Caki2 (cell line): ENCODE data around the gene GALNT9. TPM values are rescaled to one million over a fixed set of nuclear protein-coding genes. Genes with fewer than 3 reads are reported as not detected.

Experiments used
- DNase-seq: peaks from one replicate; pipeline ENCODE4 v3.0.0-alpha.2; 2015; ENCODE audit warnings: low read depth
- in situ Hi-C: cut with HindIII; loops from 2 replicates; pipeline ENCODE4 v1.10.0; 2016; ENCODE audit warnings: low sequenced_read_pairs, low pct_unique_long_range_greater_than_20kb, mixed read lengths
- total RNA-seq: library from RNA; depleted of rRNA; stranded (reverse); fragments of >200 nt; shearing (Covaris generic); gene quantifications from 2 replicates; pipeline ENCODE4 v1.2.3, GENCODE V29; 2014; ENCODE audit warnings: low replicate concordance

Gene GALNT9
- total RNA-seq, 1 experiment from 2014 or later, result 14.6 TPM

- in situ Hi-C loops, result no loop called here
- no peak for DNase-seq
Observed at GRCh38 chr12:132347176-132347855, 17.9 kb upstream of the GALNT9 start.

- DNase-seq, result no peak
- in situ Hi-C loops, result no loop called here
Observed at GRCh38 chr12:132346471-132347175, 17.2 kb upstream of the GALNT9 start.

DNA sequence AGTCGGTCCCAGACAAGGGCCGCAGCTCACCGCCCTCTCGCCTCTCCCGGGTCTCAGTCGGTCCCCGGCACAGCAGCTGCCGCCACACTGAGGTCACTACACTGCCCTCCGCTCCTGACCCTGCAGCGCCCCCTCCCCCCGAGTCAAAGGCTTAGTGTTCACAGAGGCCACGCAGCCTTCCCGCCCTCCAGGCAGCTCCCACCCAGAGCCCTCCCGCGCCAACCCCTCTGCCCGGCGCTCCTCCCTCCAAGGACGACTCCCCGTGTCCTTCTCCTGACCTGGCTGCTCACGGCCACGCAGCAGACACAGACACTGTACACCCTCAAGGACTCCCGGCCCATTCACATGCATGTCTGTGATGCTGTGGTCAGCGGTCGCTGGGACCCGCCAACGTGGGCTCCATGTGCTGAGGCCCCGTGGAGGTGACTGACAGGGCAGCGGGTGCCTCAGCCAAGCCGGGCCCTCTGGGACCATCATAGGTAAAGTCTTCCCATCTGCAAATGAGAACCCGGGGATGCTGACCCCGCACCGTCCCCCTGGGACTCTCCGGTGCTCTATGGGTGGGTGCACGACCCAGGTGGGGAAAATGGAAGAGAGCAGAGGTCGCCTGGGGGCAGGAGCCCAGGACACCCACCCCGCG, 16.3 kb upstream of the GALNT9 start:
- DNase-seq, result no peak
- in situ Hi-C loops, result no loop called here

- in situ Hi-C loops, result no loop called here
- no peak for DNase-seq
Observed at GRCh38 chr12:132345126-132345525, 15.7 kb upstream of the GALNT9 start.

DNA sequence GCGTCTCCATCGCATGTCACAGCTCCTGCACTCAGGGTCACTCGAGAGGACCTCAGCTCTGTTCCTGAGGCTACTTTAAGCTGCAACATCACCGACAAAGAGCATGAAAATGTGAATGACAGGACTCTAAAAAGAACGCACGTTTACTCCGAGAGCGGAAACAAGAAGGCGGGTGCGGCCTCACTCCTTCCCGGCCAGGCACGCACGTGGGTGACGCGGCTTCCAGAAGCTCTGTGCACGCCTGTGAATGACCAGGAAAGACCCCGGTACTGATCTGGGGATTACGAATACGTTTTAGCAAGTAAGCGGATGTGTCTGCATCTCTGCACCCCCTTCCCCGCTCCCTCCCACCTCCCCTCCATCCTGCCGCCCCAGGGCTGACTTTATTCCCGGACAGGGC, 15.2 kb upstream of the GALNT9 start:
- DNase-seq, result no peak
- in situ Hi-C loops, result no loop called here

DNA sequence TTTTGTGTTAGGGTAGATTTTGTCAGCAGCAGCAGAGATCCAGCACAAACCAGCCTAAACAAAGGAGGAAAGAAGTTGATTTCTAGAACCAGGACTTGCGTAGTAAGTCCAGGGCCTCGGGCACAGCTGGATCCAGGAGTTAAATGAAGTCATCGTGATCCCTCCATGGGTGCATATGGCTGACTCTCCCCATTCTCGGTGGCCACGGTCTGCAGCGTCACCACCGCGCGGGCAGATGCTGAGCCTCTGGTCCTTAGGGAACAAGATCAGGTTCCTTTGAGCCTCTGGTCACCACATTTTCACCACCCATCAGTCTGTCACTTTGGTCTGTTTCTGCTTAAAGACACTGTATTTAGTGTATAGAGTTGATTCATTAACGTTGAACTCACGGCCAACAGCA, 14.8 kb upstream of the GALNT9 start:
- in situ Hi-C loops, result no loop called here
- no peak for DNase-seq

DNA sequence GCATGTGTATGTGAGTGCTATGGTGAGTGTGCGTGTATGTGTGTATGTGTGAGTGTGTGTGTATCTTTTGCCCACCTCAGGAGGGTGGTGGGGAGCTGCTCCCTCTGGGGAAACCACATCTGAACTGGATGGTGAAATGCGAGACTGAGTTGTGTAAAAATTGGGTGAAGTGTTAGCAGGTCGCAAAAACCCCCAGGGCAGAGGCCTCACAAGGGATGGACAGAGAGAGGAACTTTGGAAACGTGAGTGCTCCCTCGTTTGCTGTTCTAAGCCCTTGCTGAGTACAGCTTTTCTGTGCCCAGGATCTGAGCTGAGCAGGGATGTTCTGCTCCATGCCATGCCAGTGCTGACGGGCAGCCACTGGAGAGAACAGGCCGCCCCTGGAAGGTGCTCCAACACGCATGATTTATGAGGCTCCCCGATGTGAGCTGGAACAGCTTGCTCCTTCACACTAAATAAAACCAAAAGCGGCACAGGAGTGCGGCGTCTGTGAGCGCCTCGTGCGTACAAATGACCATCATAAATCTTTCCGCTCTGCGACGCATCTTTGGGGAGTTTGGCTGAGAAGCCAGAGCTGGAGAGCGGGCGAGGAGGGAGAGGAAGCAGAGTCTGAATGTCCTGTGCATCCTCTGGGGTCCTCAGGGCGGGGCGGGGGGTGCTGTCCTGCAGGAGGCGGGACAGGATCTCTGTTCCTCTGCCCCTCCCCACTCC, 14.1 kb upstream of the GALNT9 start:
- in situ Hi-C loops, result no loop called here
- no peak for DNase-seq

GRCh38 chr12:132342251-132343227, 13.2 kb upstream of the GALNT9 start:
- DNase-seq, result peak; percentile 10
- in situ Hi-C loops, result no loop called here

DNA sequence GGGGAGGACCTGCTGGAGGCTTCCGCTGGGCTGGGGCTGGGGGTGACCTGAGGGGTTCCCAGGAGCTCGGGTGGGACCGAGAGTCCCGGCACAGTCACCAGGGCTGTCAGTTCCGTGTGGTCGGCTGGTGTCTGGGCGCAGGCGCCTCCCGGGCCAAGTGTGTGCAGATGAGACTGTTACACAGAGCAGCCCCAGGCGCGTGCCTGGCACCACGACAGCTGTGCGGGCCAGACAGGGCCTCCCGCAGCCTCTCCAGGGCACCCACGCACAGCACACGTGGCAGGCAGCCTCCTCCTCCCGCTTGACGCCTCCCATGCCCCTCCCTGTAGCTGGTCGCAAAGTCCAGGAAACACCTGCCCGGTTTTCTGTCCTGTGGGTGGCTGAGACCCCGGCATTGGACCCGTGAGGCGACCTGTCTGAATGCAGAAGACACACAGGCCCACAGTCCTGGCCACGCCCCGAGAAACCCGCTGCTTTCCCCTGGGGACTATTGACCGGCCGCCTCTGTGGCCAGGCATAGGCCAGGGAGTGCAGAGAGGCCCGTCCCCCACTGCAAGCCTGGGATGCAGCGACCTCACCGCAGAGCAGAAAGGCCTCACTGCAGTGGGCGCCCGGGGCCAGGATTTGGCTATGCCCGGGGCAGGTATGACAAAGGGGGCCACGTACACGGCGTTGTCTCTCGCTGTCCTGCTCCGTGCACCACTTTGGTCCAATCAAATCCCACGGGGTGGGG, 12.1 kb upstream of the GALNT9 start:
- DNase-seq, result no peak
- in situ Hi-C loops, result no loop called here

DNA sequence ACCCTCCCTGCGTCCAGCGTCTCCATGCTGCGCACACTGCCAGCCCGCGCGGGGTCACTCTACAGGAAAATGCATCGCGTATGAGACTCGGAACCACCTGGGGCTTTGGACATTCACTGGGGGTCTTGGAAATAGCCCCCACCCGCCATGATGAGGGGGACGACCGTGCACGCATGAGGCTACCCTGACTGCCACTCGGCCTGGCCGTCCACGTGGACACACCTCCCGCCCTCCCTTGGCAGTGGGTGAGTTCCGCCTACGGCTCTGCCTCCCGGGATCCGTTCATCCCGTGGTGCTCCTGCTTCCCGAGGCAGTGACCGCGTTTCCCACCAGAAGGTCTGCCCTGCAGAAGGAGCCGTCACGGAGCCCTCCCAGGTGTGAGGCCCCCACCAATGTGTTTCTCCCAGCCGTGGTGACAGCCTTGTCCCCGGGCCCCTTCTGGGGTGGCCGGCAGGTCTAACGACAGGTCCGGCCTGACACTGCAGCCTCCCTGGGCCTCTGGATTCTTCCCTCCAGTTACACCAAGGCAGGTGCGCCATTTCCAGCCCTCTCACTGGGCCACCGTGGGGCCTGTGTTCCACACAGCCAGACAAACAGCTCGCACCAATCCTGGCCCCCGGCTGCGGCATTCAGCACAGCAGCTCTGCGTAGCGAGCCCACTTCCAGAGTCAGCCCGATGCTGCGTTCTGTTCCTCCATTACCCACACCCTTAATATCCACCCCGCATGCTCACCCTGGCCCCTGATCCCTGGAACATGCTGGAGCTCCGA, 11.1 kb upstream of the GALNT9 start:
- DNase-seq, result no peak
- in situ Hi-C loops, result no loop called here

GRCh38 chr12:132339856-132340255, 10.5 kb upstream of the GALNT9 start:
- in situ Hi-C loops, result no loop called here
- DNase-seq, result no peak

DNA sequence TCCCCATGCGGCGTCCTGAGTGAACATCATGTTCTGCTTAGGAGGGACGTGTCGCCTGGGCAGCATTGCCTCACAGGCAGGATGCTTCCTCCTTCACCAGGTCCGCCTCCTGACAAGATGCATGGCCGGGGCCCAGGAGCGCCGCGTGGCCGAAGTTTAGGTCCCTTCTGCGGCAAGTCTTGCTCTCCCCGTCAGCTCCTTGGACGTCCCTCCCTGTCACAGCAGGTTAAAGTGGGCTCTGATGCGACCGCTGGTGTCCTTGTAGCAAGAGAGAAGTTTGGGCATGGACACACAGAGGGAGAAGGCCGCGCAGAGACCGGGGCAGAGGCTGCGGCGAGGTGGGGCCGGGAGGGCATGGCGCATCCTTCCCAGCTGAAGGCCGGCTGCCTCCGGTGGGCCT, 9.4 kb upstream of the GALNT9 start:
- in situ Hi-C loops, result no loop called here
- no peak for DNase-seq

DNA sequence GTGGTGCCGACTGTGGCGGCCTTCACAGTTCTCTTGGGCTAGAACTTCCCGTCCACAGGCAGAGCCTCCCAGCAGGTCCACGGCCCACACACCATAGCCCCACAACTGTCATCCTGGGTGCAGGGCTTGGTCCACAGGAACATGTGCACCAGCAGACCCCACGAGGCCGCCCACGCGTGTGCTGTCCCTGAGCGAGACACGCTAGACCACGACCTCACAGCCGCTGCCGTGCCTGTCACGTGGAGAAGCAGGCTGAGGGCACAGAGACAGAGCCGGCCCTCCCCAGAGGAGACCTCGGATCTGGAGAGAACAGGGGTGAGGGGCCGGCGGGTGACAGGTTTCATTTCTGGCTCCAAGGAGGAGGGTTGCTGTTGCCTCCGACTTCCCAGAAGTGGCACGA, 8.9 kb upstream of the GALNT9 start:
- no peak for DNase-seq
- in situ Hi-C loops, result no loop called here

- in situ Hi-C loops, result no loop called here
- DNase-seq, result no peak
Observed at GRCh38 chr12:132337557-132337956, 8.2 kb upstream of the GALNT9 start.

GRCh38 chr12:132336451-132337413, 7.3 kb upstream of the GALNT9 start:
- in situ Hi-C loops, result no loop called here
- DNase-seq, result no peak
